GM19351 (cell line): ENCODE results near the gene DRICH1.
"Not testable (repeated sequence)": the region's sequence is repeated elsewhere in the genome, so short reads cannot be mapped to it uniquely, and the experiment has no call there.

Source experiments
- ATAC-seq: cut with Tn5 transposase; IDR thresholded peaks from one replicate; pipeline ENCODE4 v1.9.1; 2021; ENCODE audit warnings: mild to moderate bottlenecking, moderate library complexity; ENCODE audit not compliant: unreplicated experiment

DRICH1 gene, protein sequence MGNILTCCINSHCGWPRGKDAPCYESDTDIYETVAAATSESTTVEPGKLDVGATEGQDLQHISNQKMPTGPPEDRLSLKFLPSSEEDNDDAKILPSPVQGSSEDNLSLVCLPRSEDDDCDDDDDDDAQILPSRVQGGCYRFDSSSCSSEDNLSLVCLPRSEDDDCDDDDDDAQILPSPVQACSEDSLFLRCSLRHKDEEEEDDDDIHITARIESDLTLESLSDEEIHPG

DNA sequence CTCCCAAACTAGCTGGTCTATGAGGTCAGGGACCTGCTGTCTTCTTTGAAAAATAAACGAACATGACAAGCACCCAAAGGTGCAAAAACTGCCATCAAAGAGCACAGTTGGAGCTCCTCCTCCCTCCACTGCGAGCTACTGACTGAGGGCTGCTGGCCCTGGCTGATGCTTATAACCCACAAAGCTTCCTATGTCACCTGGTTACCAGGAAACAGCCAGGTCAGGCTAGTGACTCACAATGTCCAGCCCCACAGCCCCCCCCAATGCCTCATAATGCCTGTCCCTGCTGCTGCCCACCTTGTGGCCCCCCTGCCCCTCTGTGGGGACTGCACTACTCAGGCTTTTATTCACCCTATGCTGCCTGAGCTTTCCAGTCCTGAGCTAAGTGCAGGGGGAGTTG lies at the start of gene DRICH1:
Gene DRICH1 (minus strand): TSS at position 144 of the 400 bp plus-strand sequence. CDS start 298 bp downstream, outside the sequence.
- no peak for ATAC-seq

DNA sequence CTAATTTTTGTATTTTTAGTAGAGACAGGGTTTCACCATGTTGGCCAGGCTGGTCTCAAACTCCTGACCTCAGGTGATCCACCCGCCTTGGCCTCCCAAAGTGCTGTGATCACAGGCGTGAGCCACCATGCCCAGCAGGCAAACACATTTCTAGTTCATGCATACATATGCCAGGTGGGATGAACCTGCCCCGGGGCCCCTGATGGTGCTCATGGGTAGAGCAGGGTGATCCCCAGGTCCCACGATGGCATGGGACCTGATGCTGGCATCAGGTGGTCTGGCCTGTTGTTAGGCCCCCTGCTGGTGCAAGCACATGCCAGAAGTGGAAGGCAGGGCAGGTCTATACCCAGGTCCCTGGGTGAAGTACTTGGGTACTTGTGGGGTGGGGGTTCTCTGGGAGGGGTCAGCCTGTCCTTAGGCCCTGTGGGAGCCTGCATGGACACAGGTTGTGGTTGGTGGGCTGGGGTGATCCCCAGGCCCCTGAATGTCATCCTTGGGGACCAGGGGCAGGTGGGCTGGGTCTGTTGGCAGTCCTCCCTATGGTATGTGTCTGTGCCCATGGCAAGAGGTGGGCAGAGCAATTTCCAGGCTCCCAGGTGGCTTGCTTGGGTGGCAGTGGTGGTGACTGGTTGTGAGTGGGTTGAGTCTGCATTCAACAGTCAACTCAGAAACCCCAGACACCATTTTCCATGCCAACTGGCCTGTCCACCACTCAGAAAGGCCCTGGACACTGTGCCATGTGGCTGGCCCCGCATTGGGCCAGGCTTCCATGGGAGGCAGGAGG lies 49.1 kb upstream of the DRICH1 start:
- no peak for ATAC-seq

DNA sequence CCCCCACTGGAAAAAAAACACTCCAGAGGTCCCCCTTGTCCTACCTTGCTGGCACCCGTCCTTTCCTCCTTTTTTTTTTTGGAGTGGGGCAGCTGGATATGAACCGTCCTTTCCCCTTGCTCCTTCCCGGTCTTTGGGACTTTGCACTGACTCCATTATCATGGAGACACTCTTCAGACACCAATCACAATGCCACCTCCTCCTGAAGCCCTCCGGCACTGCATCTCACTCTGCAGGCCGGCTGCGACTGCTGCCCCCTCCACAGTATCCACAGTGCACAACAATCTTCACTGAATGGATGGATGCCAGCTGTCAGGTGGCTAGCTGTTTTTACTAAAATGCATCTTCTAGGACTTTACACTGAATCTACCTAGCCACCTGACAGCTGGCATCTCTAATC lies 46.0 kb upstream of the DRICH1 start:
- no peak for ATAC-seq

DNA sequence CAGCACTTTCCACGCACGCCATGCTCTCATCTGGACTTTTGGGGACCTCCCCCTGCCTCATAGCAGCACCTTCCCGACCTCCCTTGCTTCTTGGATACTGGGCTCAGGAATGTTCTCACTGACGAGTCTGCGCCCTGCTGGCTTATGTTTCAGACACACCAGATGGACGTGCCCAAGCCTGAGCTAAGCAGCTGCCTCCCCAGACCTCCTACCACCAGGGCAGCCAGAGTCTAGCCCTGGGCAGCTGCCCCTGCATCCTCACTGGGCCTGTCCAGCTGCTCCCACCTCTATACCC lies 45.5 kb upstream of the DRICH1 start:
- no peak for ATAC-seq

DNA sequence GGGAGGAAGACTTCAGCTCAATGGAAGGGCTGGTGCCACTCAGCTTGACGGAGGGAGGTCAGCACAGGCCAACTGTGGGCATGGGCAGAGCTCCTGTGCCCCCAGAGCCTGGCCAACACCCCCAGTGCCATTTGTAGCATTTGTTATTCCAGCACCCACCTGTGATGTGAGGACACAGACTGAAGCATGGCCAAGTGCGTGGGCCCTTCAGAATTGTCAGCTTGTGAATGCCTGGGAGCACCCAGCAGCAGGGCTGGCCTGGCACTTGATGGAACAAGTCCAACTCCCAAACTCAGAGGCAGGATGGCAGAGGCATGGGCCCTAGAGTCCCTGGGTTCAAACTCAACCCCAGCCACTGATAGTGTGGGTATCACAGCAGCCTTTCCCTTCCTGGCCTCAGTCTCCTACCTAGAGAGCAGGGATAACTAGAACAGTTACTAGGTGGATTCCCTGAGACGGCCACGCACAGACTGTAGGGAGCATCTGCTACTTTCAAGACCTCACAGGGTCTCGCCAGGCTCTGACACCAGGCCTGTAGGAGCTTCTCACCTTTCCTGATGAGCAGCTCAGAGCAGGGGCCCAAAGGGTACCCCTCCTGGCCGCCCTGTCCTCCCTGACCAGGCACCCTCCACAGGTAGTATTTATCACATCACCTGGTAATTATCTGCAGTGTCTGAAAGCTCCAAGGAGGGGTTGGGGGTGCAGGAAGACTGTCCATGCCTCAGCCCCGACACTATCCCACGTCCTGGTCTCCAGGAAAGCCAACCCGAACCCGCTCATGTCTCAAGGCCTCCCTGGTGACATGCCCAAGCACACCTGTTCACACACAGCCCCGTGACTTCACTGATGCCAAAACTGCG lies 45.0 kb upstream of the DRICH1 start:
- not testable (repeated sequence) for ATAC-seq

DNA sequence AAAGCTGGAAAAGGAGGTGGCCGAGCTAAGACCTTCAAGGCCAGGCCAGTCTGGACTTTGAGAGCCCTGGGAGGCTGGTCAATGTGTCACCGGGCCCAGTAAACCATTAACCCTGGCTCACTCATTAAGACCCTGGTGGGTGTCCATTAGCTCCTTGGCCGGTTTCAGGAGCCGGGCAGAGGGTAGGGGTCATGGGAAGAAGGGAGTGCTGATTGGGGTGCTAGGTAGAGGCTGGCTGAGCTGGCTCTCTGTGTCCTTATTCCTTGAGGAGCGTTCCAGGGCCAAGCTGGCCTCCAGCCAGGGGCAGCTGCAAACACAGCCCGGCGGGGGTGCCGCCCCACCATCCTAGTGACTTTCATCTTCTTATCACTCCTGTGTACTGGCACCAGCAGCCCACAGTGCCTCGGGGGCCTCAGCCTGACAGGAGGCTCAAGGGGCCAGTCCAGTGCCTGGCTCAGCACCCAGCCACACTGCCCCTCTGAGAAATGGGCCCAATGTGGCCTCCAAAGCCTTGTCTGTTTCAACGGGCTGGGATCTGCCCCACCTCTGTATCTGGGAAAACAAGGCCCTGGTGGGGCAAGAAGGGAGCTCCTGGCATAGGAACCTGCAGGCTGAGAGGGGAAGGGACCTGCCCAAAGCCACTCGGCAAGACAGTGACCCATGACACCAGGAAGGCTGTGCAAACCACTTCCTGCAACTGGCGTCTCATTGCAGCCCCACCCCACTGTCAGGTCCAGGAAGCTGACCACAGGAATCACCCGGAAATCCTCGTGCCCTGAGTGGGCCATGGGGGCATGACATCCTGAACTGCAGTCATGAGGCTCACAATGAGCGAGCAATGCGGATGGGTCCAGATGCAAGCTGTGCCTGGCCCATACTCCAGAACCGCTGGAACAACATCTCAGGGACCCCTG lies 43.6 kb upstream of the DRICH1 start:
- ATAC-seq = no peak

DNA sequence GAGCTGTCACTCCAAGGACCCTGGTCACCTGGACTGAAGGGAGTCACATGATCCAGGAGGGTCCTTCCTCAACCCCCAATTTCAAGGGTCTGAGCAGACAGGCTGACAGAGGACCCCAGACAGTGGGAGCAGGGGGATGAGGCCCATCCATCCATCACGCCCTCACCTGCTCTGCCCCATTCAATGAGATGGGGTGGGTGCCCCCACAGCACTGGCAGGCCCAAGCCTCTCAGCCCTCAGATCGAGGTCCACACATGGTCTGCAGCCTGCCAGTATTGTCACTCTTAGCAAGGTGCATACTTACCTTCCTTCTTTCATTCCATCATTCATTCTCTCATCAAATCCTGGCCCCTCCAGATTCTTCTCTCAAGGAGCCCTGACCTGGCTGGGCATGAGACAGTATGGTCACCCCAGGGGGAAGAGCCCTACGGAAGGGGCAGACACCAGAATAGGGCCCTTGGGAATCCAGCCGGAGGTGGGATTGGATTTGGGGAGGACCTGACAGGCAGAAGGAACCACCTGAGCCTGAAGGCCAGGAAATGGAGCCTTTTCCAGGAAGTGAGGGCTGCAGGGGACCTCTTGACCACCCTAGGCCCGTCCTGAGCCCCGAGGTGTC lies 42.9 kb upstream of the DRICH1 start:
- ATAC-seq = not testable (repeated sequence)

DNA sequence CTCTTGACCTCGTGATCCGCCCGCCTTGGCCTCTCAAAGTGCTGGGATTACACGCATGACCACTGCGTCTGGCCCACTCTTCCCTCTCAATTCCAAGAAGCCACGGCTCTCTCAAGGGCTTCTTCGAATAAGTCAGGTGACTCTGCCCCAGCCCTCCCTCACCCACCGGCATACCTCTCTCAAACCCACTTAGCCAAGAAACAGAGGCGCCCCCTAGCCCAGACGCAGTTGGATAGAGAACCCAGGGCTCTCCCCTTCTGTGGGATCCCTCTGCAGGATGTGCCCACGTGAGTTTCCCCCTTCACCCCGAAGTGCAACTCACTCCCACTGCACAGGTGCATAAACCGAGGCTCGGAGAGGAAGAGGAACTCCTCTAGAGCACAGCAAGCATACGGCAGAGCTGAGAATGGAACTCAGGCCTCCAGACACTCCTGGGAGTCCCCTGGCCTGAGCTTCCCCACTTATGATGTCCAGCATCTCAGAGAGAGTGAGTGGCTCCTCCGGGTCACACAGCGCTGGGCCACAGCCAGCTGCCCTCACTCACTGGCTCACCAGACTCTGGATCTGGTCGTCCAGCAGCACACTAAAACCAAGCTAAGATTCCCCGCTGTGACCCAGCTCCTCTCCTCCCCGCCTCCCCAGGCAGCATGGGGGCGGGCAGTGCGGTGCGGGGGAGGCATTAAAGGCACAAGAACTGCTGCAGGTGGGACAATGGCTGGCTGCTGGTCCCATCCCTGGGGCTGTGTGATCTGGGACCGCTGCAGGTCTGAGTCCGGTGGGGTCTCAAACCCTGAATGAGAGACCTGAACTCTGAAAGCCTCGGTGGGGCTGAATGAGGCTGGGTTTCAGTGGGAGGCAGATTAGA lies 41.9 kb upstream of the DRICH1 start:
- ATAC-seq = no peak

DNA sequence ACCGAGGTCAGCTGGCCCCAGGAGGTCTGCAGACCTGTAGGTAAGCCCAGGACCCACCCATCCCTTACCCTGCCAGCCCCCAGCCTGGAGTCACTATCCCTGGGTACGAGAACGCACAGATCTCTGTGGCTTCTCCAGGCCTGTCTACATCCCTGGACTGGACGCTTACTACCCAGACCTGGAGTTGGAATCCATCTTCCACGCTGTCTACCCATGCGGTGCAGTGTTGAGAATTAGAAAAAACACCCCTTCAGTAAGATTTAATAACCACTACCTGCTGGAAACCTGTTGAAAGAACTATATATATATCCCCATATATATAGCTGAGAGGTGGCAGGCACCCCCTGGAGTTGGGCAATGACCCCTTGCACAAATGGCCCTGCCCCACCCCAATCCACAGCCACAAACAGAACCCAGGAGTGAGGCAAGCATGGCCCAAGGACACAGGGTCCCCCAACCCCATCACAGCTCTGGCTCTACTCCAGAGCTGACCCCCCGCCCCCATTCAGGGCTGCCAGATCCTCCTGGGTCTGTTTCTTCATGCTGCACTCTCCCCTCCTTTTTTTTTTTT lies 41.0 kb upstream of the DRICH1 start:
- ATAC-seq = no peak

DNA sequence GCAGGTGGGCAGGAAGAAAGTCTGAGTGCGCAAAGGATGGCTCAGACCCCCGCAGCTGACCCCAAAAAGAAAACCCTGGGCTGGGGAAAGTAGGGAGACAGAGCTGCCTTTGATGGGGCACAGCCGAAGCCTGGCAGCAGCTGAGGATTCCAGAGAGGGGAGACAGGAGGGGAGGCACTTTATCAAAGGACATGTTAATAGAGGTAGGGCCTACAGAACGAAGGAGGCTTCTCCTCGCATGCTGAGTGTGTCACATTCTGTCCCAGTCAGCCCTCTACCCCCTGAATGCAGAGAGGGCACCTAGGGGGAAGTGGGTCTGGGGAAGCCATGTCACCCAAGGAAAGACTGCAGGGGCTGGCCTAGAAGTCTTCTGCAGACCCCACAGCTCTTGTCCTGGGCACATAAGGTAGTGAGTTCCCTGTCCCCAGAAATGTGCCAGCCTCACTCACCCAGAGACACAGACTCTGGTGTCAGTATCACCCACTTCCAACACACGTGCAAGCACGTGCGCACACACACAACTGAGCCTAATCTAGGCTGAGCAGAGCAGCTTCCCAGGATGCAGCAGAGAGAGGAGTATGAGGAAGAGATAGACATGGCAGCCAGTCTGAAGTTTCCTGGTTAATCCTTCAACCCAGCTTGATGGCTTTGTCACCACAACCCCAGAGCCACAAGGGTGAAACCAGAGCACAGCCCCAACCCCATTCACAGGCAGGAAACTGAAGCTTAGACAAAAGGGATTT lies 40.4 kb upstream of the DRICH1 start:
- ATAC-seq = not testable (repeated sequence)

DNA sequence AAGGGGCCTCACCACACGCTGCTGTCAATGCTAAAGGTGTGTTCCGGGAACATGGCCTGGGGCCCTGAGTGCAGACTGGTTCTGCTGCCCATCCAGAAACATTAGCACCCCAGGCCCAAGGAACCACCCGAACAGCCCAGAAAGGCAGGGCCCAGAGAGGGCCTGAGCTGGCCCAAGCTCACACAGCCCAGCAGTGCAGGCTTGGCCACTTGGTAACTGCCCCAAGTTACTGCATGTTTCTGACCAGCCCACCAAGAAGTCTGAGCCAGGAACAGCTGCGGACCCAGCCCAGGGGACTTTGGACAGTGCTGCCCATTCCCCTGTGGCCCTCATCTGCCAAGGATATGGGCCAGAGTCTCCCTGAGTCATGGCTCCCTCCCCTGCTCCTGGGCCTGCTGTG lies 39.3 kb upstream of the DRICH1 start:
- ATAC-seq = not testable (repeated sequence)

DNA sequence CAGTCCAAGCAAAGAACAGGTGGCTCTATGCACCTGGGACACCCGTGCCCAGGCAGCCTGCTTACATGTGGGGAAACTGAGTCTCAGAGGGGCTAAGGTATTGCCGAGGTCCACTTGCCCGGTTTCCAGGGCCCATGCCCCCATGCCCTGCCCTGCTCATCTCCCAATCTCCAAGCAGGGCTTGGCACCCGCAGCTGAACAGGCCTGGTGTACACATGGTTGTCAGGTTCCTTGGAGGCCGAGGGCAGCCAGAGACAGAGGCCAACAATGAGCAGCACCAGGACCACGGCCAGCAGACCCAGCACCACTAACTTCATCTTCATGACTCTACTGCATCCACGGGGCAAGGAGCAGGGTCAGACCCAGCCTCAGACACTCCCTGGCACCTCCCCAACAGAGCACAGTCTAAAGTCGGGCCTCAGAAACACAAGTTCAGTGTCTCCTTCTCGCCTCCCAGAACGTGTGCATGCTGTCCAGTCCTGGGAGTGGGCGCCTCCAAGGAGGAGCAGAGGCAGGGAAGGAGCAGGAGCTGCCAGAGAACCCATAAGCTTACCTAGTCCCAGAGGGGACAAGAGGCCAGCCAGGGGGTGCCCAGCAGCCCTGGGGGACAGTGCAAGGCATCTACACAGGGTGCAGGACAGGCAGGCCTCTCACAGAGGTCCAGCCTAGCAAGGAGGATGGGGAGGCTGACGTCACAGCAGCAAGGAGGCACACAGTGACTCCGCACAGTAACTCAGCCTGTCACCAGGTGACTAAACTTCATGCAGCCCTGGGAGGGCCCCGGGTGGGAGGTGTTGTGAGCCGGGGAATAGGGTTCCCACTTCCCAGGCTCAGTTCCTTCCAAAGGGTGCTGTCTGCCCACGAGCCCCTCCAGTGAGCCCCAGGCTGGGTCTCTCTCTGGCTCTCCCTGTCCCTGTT lies 38.5 kb upstream of the DRICH1 start:
- ATAC-seq = no peak

DNA sequence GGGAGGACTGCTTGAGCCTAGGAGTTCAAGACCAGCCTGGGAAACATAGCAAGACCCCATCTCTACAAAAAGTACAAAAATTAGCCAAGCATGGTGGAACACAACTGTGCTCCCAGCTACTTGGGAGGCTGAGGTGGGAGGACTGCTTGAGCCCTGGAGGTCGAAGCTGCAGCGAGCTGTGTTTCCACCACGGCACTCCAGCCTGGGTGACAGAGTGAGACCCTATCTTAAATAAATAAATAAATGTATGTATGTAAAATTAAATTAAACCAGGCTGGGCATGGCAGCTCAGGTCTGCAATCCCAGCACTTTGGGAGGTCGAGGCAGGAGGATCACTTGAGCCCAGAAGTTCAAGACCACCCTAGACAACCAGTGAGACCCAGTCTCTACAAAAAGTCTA lies 28.3 kb upstream of the DRICH1 start:
- ATAC-seq = not testable (repeated sequence)

DNA sequence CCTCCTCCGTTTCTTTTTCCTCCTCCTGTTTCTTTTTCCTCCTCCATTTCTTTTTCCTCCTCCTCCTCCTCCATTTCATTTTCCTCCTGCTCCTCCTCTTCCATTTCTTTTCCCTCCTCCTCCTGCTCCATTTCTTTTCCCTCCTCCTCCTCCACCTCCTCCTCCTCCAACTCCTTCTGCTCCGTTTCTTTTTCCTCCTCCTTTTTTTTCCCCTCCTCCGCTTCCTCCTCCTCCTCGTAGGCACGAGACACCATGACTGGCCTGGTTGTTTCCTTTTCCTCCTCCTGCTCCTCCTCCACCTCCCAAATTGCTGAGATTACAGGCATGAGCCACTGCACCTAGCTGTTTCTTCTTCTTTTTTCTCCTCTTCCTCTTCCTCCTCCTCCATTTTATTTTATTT lies 25.6 kb upstream of the DRICH1 start:
- no peak for ATAC-seq

DNA sequence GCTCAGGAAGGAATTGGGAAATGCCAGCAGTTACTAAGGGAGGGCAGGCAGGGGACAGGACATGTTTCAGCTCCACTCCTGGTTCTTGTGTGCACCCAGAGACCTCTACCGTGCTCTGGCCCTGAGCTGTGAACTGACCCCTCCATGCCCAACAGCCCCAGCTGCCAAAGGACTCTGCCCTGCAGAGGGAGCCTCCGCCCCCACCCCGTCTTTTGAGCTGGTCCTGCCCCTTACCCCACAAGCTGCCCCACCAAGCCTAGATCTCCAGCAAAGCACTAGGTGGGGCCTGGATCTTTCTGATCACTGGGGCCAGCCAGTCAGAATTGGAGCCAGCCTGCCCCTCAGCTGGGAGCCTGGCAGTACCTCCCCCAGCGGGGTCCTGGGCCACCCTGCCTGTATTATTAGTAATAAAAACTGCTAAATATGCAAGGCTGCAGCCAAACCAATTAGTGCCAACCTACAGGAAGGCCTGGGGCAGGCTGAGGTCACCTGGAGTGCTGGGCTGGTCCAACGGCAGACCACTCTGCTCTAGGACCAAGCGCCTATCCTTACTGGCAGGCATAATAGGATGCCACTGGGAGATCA lies 23.9 kb upstream of the DRICH1 start:
- ATAC-seq = no peak

DNA sequence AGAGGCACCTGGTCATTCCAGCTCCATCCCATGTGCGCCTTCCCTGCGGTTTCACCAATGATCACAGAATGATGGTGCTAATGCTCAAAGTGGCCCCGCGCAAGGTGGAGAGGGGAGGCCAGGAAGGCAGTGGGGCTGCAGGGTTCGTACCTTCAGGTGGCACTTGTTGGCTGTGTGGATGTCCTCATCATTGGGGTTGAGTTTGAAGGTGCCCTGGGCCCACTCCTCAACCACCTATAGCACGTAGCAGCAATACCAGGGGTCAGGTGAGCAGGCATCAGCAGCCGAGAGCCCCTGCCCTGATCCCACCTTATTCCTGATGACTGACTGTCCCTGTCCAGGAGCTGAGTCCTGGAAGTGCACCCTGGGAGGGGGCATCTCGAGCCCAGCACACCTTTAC lies 20.6 kb upstream of the DRICH1 start:
- no peak for ATAC-seq

DNA sequence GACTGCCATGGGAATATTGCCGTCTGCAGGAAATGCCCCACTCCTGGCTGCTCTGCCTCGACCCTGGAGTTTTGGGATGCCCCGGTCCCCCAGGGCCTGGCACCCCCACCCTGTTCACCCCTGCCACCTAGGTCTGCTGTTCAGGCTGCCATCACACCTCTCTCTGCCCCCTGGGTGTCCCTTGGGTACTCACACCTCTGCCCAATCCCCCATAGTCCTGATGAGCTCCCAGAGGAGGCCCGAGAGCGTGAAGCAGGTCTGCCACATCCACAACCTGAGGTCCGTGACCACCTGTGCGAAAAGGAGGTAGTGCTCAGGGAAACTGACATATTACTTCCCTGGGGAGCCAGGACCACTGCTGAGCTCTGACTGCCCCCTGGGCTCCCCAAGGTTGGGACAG lies 20.2 kb upstream of the DRICH1 start:
- ATAC-seq = no peak
